Dendritic cell treated with granulocyte-macrophage colony-stimulating factor and Interleukin-4, amounts not matched to agents 40 ng/mL and 50 ng/mL, for 4 days (primary cell): ENCODE results near the gene MATN1.
"Not testable (repeated sequence)": the region's sequence is repeated elsewhere in the genome, so short reads cannot be mapped to it uniquely, and the experiment has no call there.

Experiments used
- H3K27ac Mint-ChIP-seq: one replicate; pipeline ENCODE4 v1.8.0; 2022; ENCODE audit warnings: mild to moderate bottlenecking, mixed read lengths
- H3K27me3 Mint-ChIP-seq: one replicate; pipeline ENCODE4 v1.8.0; 2022; ENCODE audit warnings: mild to moderate bottlenecking, mixed read lengths
- H3K36me3 Mint-ChIP-seq: one replicate; pipeline ENCODE4 v1.8.0; 2022; ENCODE audit warnings: low read depth, mixed read lengths
- H3K4me1 Mint-ChIP-seq: one replicate; pipeline ENCODE4 v1.8.0; 2022; ENCODE audit warnings: low read depth, mixed read lengths
- H3K4me3 Mint-ChIP-seq: one replicate; pipeline ENCODE4 v1.8.0; 2022; ENCODE audit warnings: mild to moderate bottlenecking, moderate library complexity, mixed read lengths
- H3K9me3 Mint-ChIP-seq: one replicate; pipeline ENCODE4 v1.8.0; 2022; ENCODE audit warnings: mixed read lengths
- intact Hi-C: fragments of 100-400 bp; cut with micrococcal nuclease; formaldehyde crosslinking; loops from one replicate; pipeline ENCODE4 v1.15.0; 2022

Gene MATN1

GRCh38 chr1:30691480-30691879, 31.9 kb downstream of the MATN1 start:
- Mint-ChIP-seq H3K36me3 (no peaks in the 10 kb centered on the region), H3K4me1 (peaks cover 16% of the 10 kb centered on the region), H3K27me3 (peaks cover 31% of the 10 kb centered on the region), H3K9me3 (peaks cover 11% of the 10 kb centered on the region), H3K27ac (no peak overlapping the region), H3K4me3 (no peak overlapping the region)
- intact Hi-C loops, result no loop called here

GRCh38 chr1:30689901-30690645, 33.3 kb downstream of the MATN1 start:
- no peak overlapping the region for H3K27ac Mint-ChIP-seq
- H3K4me3 Mint-ChIP-seq, result no peak overlapping the region
- H3K27me3 Mint-ChIP-seq, result peaks cover 40% of the 10 kb centered on the region

GRCh38 chr1:30688920-30689794, 34.2 kb downstream of the MATN1 start:
- H3K36me3 Mint-ChIP-seq, result no peaks in the 10 kb centered on the region
- H3K4me3 Mint-ChIP-seq, result no peak overlapping the region
- H3K9me3 Mint-ChIP-seq, result peaks cover 11% of the 10 kb centered on the region
- H3K27ac Mint-ChIP-seq, result no peak overlapping the region
- H3K4me1 Mint-ChIP-seq, result peaks cover 10% of the 10 kb centered on the region
- peaks cover 49% of the 10 kb centered on the region for H3K27me3 Mint-ChIP-seq
- intact Hi-C loops, result no loop called here

More at GRCh38 chr1:30689901-30690645, 33.3 kb downstream of the MATN1 start:
- Mint-ChIP-seq H3K4me1 (peaks cover 13% of the 10 kb centered on the region), H3K9me3 (peaks cover 11% of the 10 kb centered on the region), H3K36me3 (no peaks in the 10 kb centered on the region)
- intact Hi-C loops, result no loop called here

- intact Hi-C loops, H3K4me3 Mint-ChIP-seq, H3K27ac Mint-ChIP-seq, H3K36me3 Mint-ChIP-seq: not testable (repeated sequence)
- Mint-ChIP-seq H3K9me3 (peaks cover 11% of the 10 kb centered on the region), H3K27me3 (peaks cover 55% of the 10 kb centered on the region), H3K4me1 (peaks cover 10% of the 10 kb centered on the region)
Measured at GRCh38 chr1:30688516-30688915, 34.9 kb downstream of the MATN1 start.

GRCh38 chr1:30687886-30688285, 35.5 kb downstream of the MATN1 start:
- H3K27me3 Mint-ChIP-seq, result peaks cover 60% of the 10 kb centered on the region
- no peaks in the 10 kb centered on the region for H3K36me3 Mint-ChIP-seq
- peaks cover 7% of the 10 kb centered on the region for H3K4me1 Mint-ChIP-seq

GRCh38 chr1:30686236-30686935, 37.0 kb downstream of the MATN1 start:
- H3K9me3 Mint-ChIP-seq, result no peaks in the 10 kb centered on the region
- H3K27ac Mint-ChIP-seq, result no peak overlapping the region
- no peaks in the 10 kb centered on the region for H3K36me3 Mint-ChIP-seq
- H3K27me3 Mint-ChIP-seq, result peaks cover 67% of the 10 kb centered on the region
- no peak overlapping the region for H3K4me3 Mint-ChIP-seq
- no peaks in the 10 kb centered on the region for H3K4me1 Mint-ChIP-seq
- intact Hi-C loops, result no loop called here

More at GRCh38 chr1:30687886-30688285, 35.5 kb downstream of the MATN1 start:
- H3K4me3 Mint-ChIP-seq, result no peak overlapping the region
- H3K27ac Mint-ChIP-seq, result no peak overlapping the region
- intact Hi-C loops, result no loop called here
- H3K9me3 Mint-ChIP-seq, result peaks cover 9% of the 10 kb centered on the region

- H3K27me3 Mint-ChIP-seq, result peaks cover 70% of the 10 kb centered on the region
- H3K36me3 Mint-ChIP-seq, result no peaks in the 10 kb centered on the region
- intact Hi-C loops, result no loop called here
- no peak overlapping the region for H3K4me3 Mint-ChIP-seq
- H3K4me1 Mint-ChIP-seq, result no peaks in the 10 kb centered on the region
- H3K27ac Mint-ChIP-seq, result no peak overlapping the region
- no peaks in the 10 kb centered on the region for H3K9me3 Mint-ChIP-seq
Measured at GRCh38 chr1:30685796-30686165, 37.6 kb downstream of the MATN1 start.

- intact Hi-C loops, result no loop called here
- Mint-ChIP-seq H3K4me3 (no peak overlapping the region), H3K9me3 (peaks cover 5% of the 10 kb centered on the region), H3K4me1 (no peaks in the 10 kb centered on the region), H3K36me3 (no peaks in the 10 kb centered on the region), H3K27me3 (peaks cover 66% of the 10 kb centered on the region), H3K27ac (no peak overlapping the region)
Measured at GRCh38 chr1:30684881-30685795, 38.2 kb downstream of the MATN1 start.

- Mint-ChIP-seq H3K9me3 (peaks cover 7% of the 10 kb centered on the region), H3K27me3 (peaks cover 62% of the 10 kb centered on the region), H3K4me1 (no peaks in the 10 kb centered on the region), H3K36me3 (no peaks in the 10 kb centered on the region), H3K27ac (no peak overlapping the region), H3K4me3 (no peak overlapping the region)
- intact Hi-C loops, result no loop called here
Measured at GRCh38 chr1:30684259-30684658, 39.1 kb downstream of the MATN1 start.

- H3K9me3 Mint-ChIP-seq, result peaks cover 7% of the 10 kb centered on the region
- peaks cover 60% of the 10 kb centered on the region for H3K27me3 Mint-ChIP-seq
- H3K36me3 Mint-ChIP-seq, result no peaks in the 10 kb centered on the region
- intact Hi-C loops, result no loop called here
- H3K27ac Mint-ChIP-seq, result no peak overlapping the region
- H3K4me1 Mint-ChIP-seq, result no peaks in the 10 kb centered on the region
- H3K4me3 Mint-ChIP-seq, result no peak overlapping the region
Measured at GRCh38 chr1:30683699-30684098, 39.7 kb downstream of the MATN1 start.

GRCh38 chr1:30682396-30683275, 40.7 kb downstream of the MATN1 start:
- no peak overlapping the region for H3K4me3 Mint-ChIP-seq
- H3K27me3 Mint-ChIP-seq, result peaks cover 57% of the 10 kb centered on the region
- H3K36me3 Mint-ChIP-seq, result no peaks in the 10 kb centered on the region
- no peaks in the 10 kb centered on the region for H3K4me1 Mint-ChIP-seq
- peaks cover 7% of the 10 kb centered on the region for H3K9me3 Mint-ChIP-seq
- intact Hi-C loops, result no loop called here
- no peak overlapping the region for H3K27ac Mint-ChIP-seq

- H3K4me3 Mint-ChIP-seq, result no peak overlapping the region
- H3K27me3 Mint-ChIP-seq, result peaks cover 49% of the 10 kb centered on the region
- H3K27ac Mint-ChIP-seq, result no peak overlapping the region
Measured at GRCh38 chr1:30681782-30682181, 41.6 kb downstream of the MATN1 start.

More at GRCh38 chr1:30681782-30682181, 41.6 kb downstream of the MATN1 start:
- no peaks in the 10 kb centered on the region for H3K4me1 Mint-ChIP-seq
- H3K9me3 Mint-ChIP-seq, result peaks cover 7% of the 10 kb centered on the region
- H3K36me3 Mint-ChIP-seq, result no peaks in the 10 kb centered on the region
- intact Hi-C loops, result no loop called here
